HepG2 (cell line): ENCODE data around the gene LLGL2. TPM values are rescaled to one million over a fixed set of nuclear protein-coding genes. Genes with fewer than 3 reads are reported as not detected.

Experiments used
- ATM ChIP-seq: fragments of 450-650 bp; IDR thresholded peaks from 2 replicates; pipeline ENCODE4 v1.7.1; 2017; ENCODE audit warnings: mild to moderate bottlenecking, borderline replicate concordance
- CBFB ChIP-seq: sonication (generic); formaldehyde crosslinking; IDR thresholded peaks from 2 replicates; pipeline ENCODE4 v1.4.0; 2020; ENCODE audit warnings: missing genetic modification reagents
- HDAC6 ChIP-seq: fragments of 200-600 bp; sonication (generic); IDR thresholded peaks from 2 replicates; pipeline ENCODE4 v1.7.0; 2017; ENCODE audit warnings: mild to moderate bottlenecking, antibody characterized with exemption, low read length, low read depth
- LCORL ChIP-seq, 2 experiments: fragments of 450-650 bp in 1 of 2; sonication (generic) in 1 of 2; formaldehyde crosslinking in 1 of 2; IDR thresholded peaks; 2 replicates each; pipeline versions ENCODE4 v1.5.0 to v1.6.1; 2017 to 2020; ENCODE audit warnings: antibody characterized with exemption in 1 of 2, missing genetic modification reagents in 1 of 2
- PAF1 ChIP-seq: IDR thresholded peaks from 2 replicates; pipeline ENCODE4 v1.6.1; 2016; ENCODE audit warnings: missing genetic modification reagents, missing compliant biosample characterization
- RAD21 ChIP-seq: fragments of 450-650 bp; formaldehyde crosslinking; IDR thresholded peaks from 2 replicates; pipeline ENCODE4 v1.5.0; 2020; ENCODE audit warnings: mild to moderate bottlenecking
- TAF1 ChIP-seq: sonication (generic); formaldehyde crosslinking; IDR thresholded peaks from 2 replicates; pipeline ENCODE4 v1.4.0; 2020; ENCODE audit warnings: missing genetic modification reagents
- ZIK1 ChIP-seq: sonication (generic); formaldehyde crosslinking; IDR thresholded peaks from 2 replicates; pipeline ENCODE4 v1.5.0; 2020; ENCODE audit warnings: mild to moderate bottlenecking, low read depth, missing genetic modification reagents, borderline replicate concordance
- ZNF260 ChIP-seq: sonication (generic); formaldehyde crosslinking; IDR thresholded peaks from 2 replicates; pipeline ENCODE4 v1.4.0; 2020; ENCODE audit warnings: missing genetic modification reagents, low read depth, mild to moderate bottlenecking, borderline replicate concordance
- ZNF331 ChIP-seq: sonication (generic); formaldehyde crosslinking; IDR thresholded peaks from 2 replicates; pipeline ENCODE4 v1.4.0; 2020; ENCODE audit warnings: missing genetic modification reagents
- ZNF543 ChIP-seq: sonication (generic); formaldehyde crosslinking; IDR thresholded peaks from 2 replicates; pipeline ENCODE4 v1.4.0; 2020; ENCODE audit warnings: mild to moderate bottlenecking, missing genetic modification reagents
- ZNF703 ChIP-seq: sonication (generic); formaldehyde crosslinking; IDR thresholded peaks from 2 replicates; pipeline ENCODE4 v1.5.1; 2020; ENCODE audit warnings: missing genetic modification reagents, mild to moderate bottlenecking, moderate library complexity, borderline replicate concordance
- ZNF709 ChIP-seq: sonication (generic); formaldehyde crosslinking; IDR thresholded peaks from 2 replicates; pipeline ENCODE4 v1.5.0; 2020; ENCODE audit warnings: mild to moderate bottlenecking, missing genetic modification reagents
- ZNF766 ChIP-seq: sonication (generic); formaldehyde crosslinking; IDR thresholded peaks from 2 replicates; pipeline ENCODE4 v1.5.0; 2020; ENCODE audit warnings: missing genetic modification reagents, borderline replicate concordance
- ZSCAN31 ChIP-seq: sonication (generic); formaldehyde crosslinking; IDR thresholded peaks from 2 replicates; pipeline ENCODE4 v1.5.0; 2020; ENCODE audit warnings: low read depth, mild to moderate bottlenecking, missing genetic modification reagents
- polyA plus RNA-seq, 8 experiments: library from polyadenylated mRNA; depleted of rRNA in 3 of 8; stranded (reverse) in 7 of 8; unstranded in 1 of 8; fragments of >200 nt; fragmentation: Illumina TruSeq in 4 of 8; extraction: Trizol in 4 of 8; gene quantifications; 2 replicates each; pipeline versions ENCODE4 v1.2.1 to v1.2.3, GENCODE V29; 2011 to 2016; ENCODE audit warnings: low read depth in 4 of 8, missing spikeins in 1 of 8, mixed read lengths in 1 of 8; ENCODE audit not compliant: insufficient read depth in 1 of 8
- total RNA-seq, 5 experiments: library from RNA; depleted of rRNA; stranded (reverse); fragments of >200 nt; fragmentation: Illumina TruSeq; extraction: Trizol; gene quantifications; 2 replicates each; pipeline ENCODE4 v1.2.3, GENCODE V29; 2016; ENCODE audit warnings: low read depth in 1 of 5
- TF ChIP-seq, protein P1 (sequence below), 2 experiments: IDR thresholded peaks; 2 replicates each; pipeline ENCODE4 v1.6.1; 2011 to 2012; ENCODE audit warnings: low read length in 2 of 2, borderline replicate concordance in 1 of 2, low read depth in 1 of 2, mild to moderate bottlenecking in 1 of 2, moderate library complexity in 1 of 2
- TF ChIP-seq, protein P2 (sequence below): sonication (generic); formaldehyde crosslinking; IDR thresholded peaks from 2 replicates; pipeline ENCODE4 v1.5.1; 2020; ENCODE audit warnings: missing genetic modification reagents, mild to moderate bottlenecking, borderline replicate concordance
- TF ChIP-seq, protein P3 (sequence below): sonication (generic); formaldehyde crosslinking; IDR thresholded peaks from 2 replicates; pipeline ENCODE4 v1.8.0; 2022; ENCODE audit warnings: missing genetic modification reagents, low read depth, mild to moderate bottlenecking, borderline replicate concordance
- TF ChIP-seq, protein P4 (sequence below): sonication (generic); formaldehyde crosslinking; IDR thresholded peaks from 2 replicates; pipeline ENCODE4 v1.4.0; 2020; ENCODE audit warnings: missing genetic modification reagents, borderline replicate concordance

The LLGL2 gene
- total and polyA plus RNA-seq, 2 of the 13 experiments (the other 11 are each of a cell fraction or from before 2014, with no cell fraction given) = 83.0 to 86.7 TPM

DNA sequence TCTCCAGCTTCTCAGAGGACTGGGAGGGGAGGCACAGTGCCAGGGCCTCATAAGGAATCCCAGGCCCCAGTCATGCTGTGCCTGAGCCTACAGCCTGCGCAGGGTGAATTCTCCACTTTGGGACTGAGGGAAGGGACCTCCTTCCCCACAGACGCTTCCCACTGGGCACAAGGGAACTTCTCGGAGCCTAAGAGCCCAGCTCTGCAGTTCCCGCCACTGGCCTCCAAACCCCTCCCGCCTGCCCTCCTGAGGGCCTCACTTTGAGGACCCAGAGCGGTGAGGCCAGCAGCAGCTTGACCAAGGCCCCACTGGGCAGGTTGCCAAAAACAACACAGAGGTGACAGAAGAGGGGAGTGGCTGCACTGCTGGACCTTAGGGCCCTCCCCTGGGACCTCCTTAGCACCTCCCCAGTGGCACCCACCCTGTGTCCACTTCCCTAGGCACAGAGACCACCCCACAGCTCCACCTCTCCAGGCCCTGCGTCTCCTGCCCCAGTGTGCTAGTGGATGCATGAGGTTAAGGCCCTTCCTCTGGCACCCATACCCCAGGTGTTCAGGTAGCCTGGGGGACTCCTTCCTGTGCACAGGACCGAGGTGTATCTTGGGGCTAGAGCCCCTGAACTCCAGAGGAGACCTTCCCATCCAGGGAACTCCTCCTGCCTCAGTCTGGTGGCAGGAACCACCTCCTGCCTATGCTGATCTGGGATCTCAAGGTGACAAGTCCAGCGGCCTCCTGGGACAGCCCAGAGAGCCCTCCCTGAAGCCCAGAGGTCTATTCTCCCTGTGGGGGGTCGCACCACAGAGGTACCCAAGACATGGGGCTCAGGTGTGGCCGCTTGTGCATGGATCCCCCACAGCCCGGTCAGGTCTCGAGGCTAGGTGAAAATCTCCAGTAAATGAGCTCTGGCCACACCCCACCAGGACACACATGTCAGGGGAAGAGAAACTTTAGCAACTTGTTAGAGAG lies 13.6 kb upstream of the LLGL2 start (continued):
- TF ChIP-seq, protein P1, sequence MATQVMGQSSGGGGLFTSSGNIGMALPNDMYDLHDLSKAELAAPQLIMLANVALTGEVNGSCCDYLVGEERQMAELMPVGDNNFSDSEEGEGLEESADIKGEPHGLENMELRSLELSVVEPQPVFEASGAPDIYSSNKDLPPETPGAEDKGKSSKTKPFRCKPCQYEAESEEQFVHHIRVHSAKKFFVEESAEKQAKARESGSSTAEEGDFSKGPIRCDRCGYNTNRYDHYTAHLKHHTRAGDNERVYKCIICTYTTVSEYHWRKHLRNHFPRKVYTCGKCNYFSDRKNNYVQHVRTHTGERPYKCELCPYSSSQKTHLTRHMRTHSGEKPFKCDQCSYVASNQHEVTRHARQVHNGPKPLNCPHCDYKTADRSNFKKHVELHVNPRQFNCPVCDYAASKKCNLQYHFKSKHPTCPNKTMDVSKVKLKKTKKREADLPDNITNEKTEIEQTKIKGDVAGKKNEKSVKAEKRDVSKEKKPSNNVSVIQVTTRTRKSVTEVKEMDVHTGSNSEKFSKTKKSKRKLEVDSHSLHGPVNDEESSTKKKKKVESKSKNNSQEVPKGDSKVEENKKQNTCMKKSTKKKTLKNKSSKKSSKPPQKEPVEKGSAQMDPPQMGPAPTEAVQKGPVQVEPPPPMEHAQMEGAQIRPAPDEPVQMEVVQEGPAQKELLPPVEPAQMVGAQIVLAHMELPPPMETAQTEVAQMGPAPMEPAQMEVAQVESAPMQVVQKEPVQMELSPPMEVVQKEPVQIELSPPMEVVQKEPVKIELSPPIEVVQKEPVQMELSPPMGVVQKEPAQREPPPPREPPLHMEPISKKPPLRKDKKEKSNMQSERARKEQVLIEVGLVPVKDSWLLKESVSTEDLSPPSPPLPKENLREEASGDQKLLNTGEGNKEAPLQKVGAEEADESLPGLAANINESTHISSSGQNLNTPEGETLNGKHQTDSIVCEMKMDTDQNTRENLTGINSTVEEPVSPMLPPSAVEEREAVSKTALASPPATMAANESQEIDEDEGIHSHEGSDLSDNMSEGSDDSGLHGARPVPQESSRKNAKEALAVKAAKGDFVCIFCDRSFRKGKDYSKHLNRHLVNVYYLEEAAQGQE (IDR thresholded peaks at IDR 0.05; ENCODE audit: borderline replicate concordance in 1 of 2, low read depth in 1 of 2, low read length in 2 of 2) = peak in 1 of 2 experiments; percentile 70; a peak in 1 of 4 replicates
- TF ChIP-seq CBFB (CRISPR knock-in tag) (peak; percentile 64; the same call in 1 of the 2 replicates), ZSCAN31 (CRISPR knock-in tag) (peak; percentile 80; the same call in 1 of the 2 replicates), PAF1 (CRISPR knock-in tag) (no peak), ZIK1 (CRISPR knock-in tag) (no peak), LCORL (IDR thresholded peaks at IDR 0.05) (peak; percentile 84), LCORL (CRISPR knock-in tag; IDR thresholded peaks at IDR 0.05) (peak; percentile 99), ZNF543 (0 out of 2 replicates have a peak, but pooled peaks have one; percentile 90), ZNF703 (CRISPR knock-in tag) (no peak), RAD21 (CRISPR knock-in tag) (no peak), ZNF766 (no peak; the same call in 1 of the 2 replicates), ATM (no peak), ZNF709 (no peak; the same call in 1 of the 2 replicates), TAF1 (CRISPR knock-in tag) (no peak), HDAC6 (no peak), ZNF331 (CRISPR knock-in tag) (peak; percentile 94), ZNF260 (CRISPR knock-in tag) (no peak)
- TF ChIP-seq, protein P2, sequence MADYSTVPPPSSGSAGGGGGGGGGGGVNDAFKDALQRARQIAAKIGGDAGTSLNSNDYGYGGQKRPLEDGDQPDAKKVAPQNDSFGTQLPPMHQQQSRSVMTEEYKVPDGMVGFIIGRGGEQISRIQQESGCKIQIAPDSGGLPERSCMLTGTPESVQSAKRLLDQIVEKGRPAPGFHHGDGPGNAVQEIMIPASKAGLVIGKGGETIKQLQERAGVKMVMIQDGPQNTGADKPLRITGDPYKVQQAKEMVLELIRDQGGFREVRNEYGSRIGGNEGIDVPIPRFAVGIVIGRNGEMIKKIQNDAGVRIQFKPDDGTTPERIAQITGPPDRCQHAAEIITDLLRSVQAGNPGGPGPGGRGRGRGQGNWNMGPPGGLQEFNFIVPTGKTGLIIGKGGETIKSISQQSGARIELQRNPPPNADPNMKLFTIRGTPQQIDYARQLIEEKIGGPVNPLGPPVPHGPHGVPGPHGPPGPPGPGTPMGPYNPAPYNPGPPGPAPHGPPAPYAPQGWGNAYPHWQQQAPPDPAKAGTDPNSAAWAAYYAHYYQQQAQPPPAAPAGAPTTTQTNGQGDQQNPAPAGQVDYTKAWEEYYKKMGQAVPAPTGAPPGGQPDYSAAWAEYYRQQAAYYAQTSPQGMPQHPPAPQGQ (CRISPR knock-in tag) = 0 out of 2 replicates have a peak, but pooled peaks have one; percentile 77
- TF ChIP-seq, protein P3, sequence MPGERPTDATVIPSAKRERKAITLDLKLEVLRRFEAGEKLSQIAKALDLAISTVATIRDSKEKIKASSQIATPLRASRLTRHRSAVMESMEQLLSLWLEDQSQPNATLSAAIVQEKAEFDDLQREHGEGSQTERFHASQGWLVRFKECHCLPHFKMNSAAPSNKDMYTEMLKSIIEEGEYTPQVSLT (CRISPR knock-in tag) = no peak
- TF ChIP-seq, protein P4, sequence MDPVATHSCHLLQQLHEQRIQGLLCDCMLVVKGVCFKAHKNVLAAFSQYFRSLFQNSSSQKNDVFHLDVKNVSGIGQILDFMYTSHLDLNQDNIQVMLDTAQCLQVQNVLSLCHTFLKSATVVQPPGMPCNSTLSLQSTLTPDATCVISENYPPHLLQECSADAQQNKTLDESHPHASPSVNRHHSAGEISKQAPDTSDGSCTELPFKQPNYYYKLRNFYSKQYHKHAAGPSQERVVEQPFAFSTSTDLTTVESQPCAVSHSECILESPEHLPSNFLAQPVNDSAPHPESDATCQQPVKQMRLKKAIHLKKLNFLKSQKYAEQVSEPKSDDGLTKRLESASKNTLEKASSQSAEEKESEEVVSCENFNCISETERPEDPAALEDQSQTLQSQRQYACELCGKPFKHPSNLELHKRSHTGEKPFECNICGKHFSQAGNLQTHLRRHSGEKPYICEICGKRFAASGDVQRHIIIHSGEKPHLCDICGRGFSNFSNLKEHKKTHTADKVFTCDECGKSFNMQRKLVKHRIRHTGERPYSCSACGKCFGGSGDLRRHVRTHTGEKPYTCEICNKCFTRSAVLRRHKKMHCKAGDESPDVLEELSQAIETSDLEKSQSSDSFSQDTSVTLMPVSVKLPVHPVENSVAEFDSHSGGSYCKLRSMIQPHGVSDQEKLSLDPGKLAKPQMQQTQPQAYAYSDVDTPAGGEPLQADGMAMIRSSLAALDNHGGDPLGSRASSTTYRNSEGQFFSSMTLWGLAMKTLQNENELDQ = no peak
